GM19463 (cell line): ENCODE data around the gene AHI1.
"Not testable (repeated sequence)": the region's sequence is repeated elsewhere in the genome, so short reads cannot be mapped to it uniquely, and the experiment has no call there.

Source experiments
- ATAC-seq: cut with Tn5 transposase; IDR thresholded peaks from one replicate; pipeline ENCODE4 v1.9.1; 2021; ENCODE audit warnings: mild to moderate bottlenecking, moderate library complexity; ENCODE audit not compliant: unreplicated experiment

The AHI1 gene

GRCh38 chr6:135506270-135506997 lies 8.9 kb upstream of the AHI1 start:
- peak; percentile 93 for ATAC-seq

DNA sequence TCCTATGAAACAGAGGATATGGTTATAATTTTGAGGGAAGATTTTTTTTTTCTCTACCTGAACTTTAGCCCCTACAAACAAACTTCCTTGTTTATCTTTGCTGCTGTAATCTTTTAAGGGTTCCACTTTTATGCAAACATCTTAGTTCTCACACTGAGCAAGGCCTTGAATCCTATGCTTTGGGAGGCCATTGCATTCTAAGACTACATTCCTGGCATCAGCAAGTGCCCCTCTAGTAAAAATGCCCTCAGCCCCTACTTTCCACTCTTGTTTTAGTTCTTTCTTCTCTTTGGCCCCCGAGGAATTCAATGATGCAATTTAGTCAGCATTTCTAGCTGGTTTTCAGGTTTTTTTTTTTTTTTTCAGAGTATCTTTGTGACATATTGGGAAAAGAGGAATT lies 8.1 kb upstream of the AHI1 start:
- no peak for ATAC-seq

- no peak for ATAC-seq
These were observed 7.7 kb upstream of the AHI1 start for GRCh38 chr6:135505222-135505621.

DNA sequence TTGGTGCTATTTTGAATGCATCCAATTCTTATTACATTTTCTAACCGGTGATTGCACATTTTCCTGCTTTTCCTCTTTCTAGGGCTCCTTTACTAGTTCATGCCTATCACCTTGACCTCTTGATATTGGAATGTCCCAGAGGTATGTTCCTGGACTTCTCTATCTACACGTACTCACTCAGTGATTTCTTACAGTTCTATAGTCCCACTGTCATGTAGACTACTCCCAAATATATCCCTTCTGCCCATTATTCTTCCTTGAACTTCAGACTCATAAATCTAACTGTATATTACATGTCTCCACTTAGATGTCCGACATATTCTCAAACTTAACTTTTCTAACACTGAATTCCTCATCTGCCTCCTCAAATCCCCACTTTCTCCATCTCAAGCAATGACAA lies 7.2 kb upstream of the AHI1 start:
- no peak for ATAC-seq

GRCh38 chr6:135503703-135504475 lies 6.3 kb upstream of the AHI1 start:
- ATAC-seq = no peak

DNA sequence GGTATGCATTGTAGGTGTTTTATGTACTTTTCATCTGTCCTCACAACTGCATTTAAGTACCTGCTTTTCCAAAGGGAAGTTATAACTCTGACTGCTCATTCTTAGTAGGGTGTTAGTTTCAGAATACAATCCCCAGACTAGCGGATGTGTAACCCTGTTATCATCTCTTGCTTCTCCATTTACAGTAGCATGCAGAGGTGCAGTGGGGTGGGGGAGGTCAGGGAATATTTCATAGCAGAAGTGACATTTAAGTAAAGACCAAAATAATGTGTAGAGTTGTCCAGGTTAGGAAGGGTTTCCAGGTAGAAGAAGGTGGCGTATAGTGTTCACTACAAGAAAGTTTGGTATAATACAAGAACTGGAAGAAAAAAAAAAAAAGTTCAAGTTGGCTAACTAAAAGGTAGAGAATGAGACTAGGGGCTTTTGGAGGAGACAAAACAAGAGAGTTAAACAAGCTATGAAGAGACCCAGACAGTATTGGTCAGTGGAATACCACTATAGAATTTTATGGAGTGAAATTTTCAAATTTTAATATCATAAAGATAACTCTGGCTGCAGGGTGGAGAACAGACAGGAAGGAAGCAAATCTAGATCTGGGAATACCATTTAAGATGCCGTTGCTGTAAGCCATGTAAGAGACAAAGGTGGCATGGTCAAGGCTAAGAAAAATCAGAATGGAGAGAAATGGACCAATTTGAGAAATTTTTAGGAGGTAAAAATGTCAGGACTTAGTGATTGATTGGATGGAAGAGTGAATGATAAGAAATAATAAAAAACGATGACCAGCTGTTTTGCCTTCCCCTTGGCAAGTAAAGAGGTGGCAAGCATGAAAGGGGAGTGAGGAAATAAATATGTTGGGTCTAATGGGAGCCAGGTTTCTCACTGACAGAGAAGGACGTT lies 2.2 kb upstream of the AHI1 start:
- no peak for ATAC-seq

GRCh38 chr6:135498185-135498841 lies 773 bp upstream of the AHI1 start:
- ATAC-seq = peak; percentile 16

DNA sequence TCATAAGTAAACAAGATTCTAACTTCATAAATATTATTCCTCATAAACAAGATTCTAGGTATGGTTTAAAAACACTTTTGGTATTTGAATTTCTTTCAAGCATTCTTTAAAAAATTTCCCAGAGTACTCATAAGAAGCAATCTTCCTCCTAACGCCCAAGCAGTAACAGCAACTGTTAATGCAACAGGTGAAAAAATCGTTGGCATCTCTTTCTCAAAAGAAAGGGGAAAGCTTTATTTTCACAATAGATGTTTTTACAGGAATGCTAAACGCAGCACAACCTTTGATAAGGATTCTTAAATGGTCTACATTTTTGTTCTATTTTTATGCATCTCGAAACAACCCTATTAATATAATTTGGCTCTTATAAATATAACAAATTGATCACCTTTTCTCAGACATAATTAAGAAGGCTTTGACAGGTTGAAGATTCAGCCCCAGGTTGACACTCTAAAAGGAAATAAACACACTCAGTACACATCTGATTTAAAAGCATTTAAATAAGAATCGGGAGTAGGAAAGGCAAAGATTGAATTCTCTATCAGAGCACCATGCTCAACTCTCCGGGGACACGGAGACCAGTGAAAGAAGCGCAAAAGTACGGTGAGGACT lies 634 bp downstream of the AHI1 start:
- no peak for ATAC-seq

DNA sequence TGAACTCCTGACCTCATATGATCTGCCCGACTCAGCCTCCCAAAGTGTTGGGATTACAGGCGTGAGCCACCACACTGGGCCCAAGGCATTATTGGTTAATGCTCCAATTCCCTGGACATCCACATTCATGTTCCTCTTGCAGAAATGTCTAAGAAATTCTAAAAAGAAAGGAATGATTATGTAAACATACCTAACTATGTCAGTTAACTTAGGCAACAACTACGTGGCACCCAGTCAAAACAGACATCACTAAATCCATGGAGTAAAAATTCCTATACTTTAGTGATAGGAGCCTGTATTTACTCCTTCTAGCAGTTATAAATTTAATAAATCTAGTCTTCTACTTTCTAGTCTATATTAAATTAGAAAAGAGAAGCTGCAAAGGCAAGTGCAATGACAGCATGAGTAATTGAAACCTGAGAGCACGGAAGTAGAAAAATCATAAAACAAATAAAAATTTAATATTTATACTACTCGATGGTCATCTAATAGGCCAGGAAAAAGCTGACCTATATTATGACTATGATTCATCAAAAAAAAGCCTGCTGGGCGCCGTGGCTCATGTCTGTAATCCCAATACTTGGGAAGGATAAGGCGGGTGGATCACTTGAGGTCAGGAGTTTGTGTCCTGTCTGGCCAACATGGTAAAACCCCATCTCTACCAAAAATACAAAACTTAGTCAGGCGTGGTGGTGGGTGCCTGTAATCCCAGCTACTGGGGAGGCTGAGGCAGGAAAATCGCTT lies 4.2 kb downstream of the AHI1 start:
- ATAC-seq = no peak

GRCh38 chr6:135490381-135490780 lies 7.2 kb downstream of the AHI1 start:
- no peak for ATAC-seq

- ATAC-seq = no peak
These were observed 9.5 kb downstream of the AHI1 start for GRCh38 chr6:135488023-135488422.

DNA sequence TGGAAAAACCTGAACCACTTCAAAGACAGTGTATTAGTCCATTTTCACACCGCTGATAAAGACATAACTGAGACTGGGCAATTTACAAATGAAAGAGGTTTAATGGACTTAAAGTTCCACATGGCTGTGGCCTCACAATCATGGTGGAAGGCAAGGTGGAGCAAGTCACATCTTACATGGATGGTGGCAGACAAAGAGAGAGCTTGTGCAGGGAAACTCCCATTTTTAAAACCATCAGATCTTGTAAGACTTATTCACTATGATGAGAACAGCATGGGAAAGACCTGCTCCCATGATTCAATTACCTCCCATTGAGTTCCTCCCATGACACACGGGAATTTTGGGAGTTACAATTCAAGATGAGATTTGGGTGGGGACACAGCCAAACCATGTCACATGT lies 13.6 kb downstream of the AHI1 start:
- ATAC-seq = not testable (repeated sequence)

GRCh38 chr6:135481783-135482369 lies 15.7 kb downstream of the AHI1 start:
- no peak for ATAC-seq

DNA sequence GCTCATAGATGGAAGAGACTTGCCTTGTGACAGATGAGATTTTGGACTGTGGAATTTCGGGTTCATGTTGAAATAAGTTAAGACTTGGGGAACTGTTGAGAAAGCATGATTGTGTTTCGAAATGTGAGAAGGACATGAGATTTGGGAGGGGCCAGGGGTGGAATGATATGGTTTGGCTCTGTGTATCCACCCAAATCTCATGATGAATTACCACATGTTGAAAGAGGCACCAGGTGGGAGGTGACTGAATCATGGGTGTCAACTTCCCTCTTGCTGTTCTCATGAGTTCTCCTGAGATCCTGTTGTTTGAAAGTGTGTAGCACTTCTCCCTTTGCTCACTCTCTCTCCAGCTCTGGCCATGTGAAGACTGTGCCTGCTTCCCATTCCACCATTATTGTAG lies 17.9 kb downstream of the AHI1 start:
- no peak for ATAC-seq

DNA sequence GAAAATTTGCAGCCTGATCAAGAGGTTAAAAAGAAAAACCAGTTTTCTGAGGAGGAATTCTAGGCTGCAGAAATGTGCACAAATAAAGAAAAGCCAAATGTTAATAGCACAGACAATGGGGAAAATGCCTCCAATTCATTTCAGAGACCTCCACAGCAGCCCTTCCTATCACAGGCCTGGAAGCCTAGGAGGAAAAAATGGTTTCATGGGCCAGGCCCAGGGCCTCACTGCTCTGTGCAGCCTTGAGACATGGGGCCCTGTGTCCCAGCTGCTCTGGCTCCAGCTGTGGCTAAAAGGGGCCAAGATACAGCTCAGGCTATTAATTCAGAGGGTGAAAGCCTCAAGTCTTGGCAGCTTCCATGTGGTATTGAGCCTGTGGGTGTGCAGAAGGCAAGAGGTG lies 18.9 kb downstream of the AHI1 start:
- ATAC-seq = no peak

DNA sequence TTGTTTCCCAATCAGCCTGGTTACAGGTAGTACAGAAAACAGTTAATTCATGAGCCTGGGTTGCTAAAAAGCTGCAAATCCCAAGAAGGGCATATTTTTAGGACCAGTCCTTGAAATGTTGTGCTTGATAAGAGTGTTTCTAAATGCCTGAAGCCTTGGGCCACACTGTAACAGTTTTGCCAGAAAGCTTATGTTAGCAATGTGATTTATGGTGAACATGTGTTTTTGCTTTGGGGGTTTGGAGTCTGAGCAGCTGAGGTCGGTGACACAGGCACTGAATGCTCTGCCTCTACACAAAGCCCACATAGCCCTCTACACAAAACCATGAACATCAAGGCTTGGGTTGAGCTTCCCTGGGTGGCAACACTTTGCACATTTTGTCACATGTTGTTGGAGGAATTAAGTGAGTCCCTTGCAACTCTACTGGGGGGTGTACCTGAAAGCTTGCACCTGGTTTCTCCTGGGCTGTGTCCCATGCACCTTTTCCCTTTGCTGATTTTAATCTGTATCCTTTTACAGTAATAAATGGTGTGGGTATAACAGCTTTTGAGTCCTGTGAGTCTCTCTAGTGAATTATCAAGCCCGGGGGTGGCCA lies 22.2 kb downstream of the AHI1 start:
- ATAC-seq = no peak

GRCh38 chr6:135474362-135474761 lies 23.2 kb downstream of the AHI1 start:
- ATAC-seq = no peak

DNA sequence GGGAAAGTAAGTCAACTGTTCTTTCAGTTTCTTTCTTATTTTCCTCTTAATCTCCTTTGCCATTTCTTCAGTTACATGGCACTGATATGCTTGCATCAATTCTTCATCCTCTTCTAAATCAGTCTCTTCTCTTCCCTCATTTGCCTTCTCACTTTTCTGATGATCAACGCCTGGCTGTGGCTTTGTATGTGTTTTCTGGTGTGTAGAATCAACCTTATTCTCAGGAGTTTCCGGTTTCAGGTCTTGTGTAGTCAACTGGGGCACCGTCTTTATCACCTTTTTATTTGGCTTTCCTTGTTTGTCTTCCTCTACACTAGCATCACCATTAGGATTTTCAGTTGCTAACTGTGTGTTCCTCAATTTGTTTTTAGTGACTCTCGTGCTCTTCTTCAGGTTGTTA lies 31.6 kb downstream of the AHI1 start:
- ATAC-seq = peak; percentile 30

- ATAC-seq = peak; percentile 64
These were observed 32.2 kb downstream of the AHI1 start for GRCh38 chr6:135465307-135465706.
